OCI-LY1 (cell line): Measurements from ENCODE around the gene RPL18.

Experiments
- CTCF ChIP-seq: fragments of 200-600 bp; sonication (generic), shearing (Covaris generic); IDR thresholded peaks from 2 replicates; pipeline ENCODE4 v1.5.1; 2017; ENCODE audit warnings: mild to moderate bottlenecking, antibody characterized with exemption, low read length, moderate library complexity, mixed read lengths
- EZH2 ChIP-seq: fragments of 200-600 bp; sonication (generic), shearing (Covaris generic); IDR thresholded peaks from 2 replicates; pipeline ENCODE4 v1.8.0; 2017; ENCODE audit warnings: borderline replicate concordance, mixed run types, mild to moderate bottlenecking, antibody characterized with exemption, low read length, moderate library complexity, mixed read lengths

GRCh38 chr19:48575931-48576622 lies 42.9 kb downstream of the RPL18 start:
- TF ChIP-seq CTCF (no peak), EZH2 (no peak)
